Measurements from ENCODE around the gene NXPH4. TPM values are rescaled to one million over a fixed set of nuclear protein-coding genes. Genes with fewer than 3 reads are reported as not detected.

The NXPH4 gene
- total RNA-seq, 1 donor from 2014 or later = not detected

DNA sequence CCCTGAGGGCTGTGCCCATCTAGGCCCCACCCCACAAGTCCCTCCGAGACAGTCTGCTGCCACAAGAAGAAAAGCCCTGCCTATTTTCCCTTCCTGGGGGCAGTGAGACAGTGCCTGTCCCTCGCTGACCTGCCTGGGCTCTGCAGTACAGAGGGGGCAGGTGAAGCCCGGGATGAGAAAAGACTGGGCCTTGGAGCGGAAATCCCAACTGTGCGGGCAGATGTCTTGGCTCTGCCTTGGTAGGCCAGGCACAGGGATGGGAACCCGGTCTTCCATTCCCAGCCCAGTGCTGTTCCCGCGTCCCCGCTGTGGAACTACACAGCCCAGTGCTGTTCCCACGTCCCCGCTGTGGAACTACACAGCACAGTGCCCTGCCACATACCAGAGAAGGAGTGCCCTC is 12.8 kb upstream of the NXPH4 start:
- Histone ChIP-seq H3K4me1 (no peaks in the 10 kb centered on the region), H3K36me3 (peaks cover 98% of the 10 kb centered on the region), H3K4me3 (no peak overlapping the region), H3K27me3 (ENCODE audit: low read depth) (no peaks in the 10 kb centered on the region), H3K27ac (no peak overlapping the region), H3K9me3 (no peaks in the 10 kb centered on the region)
- intact Hi-C loops (cut with DNase I) = no loop called here
- DNase-seq = no peak
- ATAC-seq = no peak
- TF ChIP-seq, protein P1, sequence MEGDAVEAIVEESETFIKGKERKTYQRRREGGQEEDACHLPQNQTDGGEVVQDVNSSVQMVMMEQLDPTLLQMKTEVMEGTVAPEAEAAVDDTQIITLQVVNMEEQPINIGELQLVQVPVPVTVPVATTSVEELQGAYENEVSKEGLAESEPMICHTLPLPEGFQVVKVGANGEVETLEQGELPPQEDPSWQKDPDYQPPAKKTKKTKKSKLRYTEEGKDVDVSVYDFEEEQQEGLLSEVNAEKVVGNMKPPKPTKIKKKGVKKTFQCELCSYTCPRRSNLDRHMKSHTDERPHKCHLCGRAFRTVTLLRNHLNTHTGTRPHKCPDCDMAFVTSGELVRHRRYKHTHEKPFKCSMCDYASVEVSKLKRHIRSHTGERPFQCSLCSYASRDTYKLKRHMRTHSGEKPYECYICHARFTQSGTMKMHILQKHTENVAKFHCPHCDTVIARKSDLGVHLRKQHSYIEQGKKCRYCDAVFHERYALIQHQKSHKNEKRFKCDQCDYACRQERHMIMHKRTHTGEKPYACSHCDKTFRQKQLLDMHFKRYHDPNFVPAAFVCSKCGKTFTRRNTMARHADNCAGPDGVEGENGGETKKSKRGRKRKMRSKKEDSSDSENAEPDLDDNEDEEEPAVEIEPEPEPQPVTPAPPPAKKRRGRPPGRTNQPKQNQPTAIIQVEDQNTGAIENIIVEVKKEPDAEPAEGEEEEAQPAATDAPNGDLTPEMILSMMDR (IDR thresholded peaks at IDR 0.05) = no peak

DNA sequence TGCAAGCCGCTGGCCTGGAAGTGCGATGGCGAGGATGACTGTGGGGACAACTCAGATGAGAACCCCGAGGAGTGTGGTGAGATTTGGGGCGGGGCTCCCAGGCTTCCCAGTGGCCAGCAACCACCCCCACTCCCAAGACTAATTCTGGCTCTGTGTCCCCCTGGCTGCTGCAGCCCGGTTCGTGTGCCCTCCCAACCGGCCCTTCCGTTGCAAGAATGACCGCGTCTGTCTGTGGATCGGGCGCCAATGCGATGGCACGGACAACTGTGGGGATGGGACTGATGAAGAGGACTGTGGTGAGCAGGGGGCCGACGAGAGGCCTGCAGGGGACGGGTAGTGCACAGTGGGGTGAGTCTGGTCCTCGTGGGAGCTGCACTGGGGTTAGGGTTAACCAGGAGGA is 12.1 kb upstream of the NXPH4 start:
- intact Hi-C loops (cut with DNase I) = no loop called here
- Histone ChIP-seq H3K4me3 (no peak overlapping the region), H3K9me3 (no peaks in the 10 kb centered on the region), H3K36me3 (peaks cover 98% of the 10 kb centered on the region), H3K27me3 (ENCODE audit: low read depth) (no peaks in the 10 kb centered on the region), H3K27ac (no peak overlapping the region), H3K4me1 (no peaks in the 10 kb centered on the region)
- DNase-seq (no peak), ATAC-seq (no peak)
- TF ChIP-seq, protein P1 (IDR thresholded peaks at IDR 0.05) = no peak

DNA sequence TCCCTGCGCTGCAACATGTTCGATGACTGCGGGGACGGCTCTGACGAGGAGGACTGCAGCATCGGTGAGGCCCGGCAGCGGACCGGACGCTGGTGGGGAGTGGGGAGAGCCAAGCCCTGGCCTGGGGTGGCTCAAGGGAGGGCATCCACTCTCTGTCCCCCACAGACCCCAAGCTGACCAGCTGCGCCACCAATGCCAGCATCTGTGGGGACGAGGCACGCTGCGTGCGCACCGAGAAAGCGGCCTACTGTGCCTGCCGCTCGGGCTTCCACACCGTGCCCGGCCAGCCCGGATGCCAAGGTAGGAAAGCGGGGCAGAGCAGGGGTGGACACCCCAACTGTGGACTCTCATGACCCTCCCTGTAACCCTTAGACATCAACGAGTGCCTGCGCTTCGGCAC is 11.4 kb upstream of the NXPH4 start:
- no peaks in the 10 kb centered on the region for H3K9me3 ChIP-seq
- H3K4me3 ChIP-seq = no peak overlapping the region
- no peaks in the 10 kb centered on the region for H3K27me3 ChIP-seq (ENCODE audit: low read depth)
- H3K4me1 ChIP-seq = no peaks in the 10 kb centered on the region
- ATAC-seq = no peak
- no peak for DNase-seq
- peaks cover 100% of the 10 kb centered on the region for H3K36me3 ChIP-seq
- TF ChIP-seq, protein P1 (IDR thresholded peaks at IDR 0.05) = no peak
- H3K27ac ChIP-seq = no peak overlapping the region
- intact Hi-C loops (cut with DNase I) = no loop called here

DNA sequence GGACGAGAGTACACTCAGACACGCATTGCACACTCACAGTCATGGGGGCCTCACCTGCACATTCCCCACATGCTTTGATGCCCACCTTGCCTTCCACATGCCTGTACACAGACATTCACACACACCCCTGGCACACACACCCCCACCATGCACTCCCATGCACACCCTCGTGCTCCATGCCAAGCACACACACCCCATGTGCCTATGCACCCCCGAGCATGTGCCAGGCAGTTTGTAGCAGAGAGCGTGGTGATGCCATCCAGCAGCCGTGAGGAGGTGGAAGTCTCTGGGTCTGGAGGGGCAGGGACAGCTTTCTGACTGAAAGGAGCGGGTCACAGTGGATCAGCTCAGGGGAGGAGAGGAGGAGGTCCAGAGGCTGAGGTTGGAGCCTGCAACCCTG is 10.7 kb upstream of the NXPH4 start:
- H3K27me3 ChIP-seq (ENCODE audit: low read depth) = no peaks in the 10 kb centered on the region
- DNase-seq = no peak
- H3K27ac ChIP-seq = no peak overlapping the region
- H3K9me3 ChIP-seq = no peaks in the 10 kb centered on the region
- intact Hi-C loops (cut with DNase I) = no loop called here
- no peak overlapping the region for H3K4me3 ChIP-seq
- peaks cover 100% of the 10 kb centered on the region for H3K36me3 ChIP-seq
- TF ChIP-seq, protein P1 (IDR thresholded peaks at IDR 0.05) = no peak
- H3K4me1 ChIP-seq = no peaks in the 10 kb centered on the region
- ATAC-seq = no peak

DNA sequence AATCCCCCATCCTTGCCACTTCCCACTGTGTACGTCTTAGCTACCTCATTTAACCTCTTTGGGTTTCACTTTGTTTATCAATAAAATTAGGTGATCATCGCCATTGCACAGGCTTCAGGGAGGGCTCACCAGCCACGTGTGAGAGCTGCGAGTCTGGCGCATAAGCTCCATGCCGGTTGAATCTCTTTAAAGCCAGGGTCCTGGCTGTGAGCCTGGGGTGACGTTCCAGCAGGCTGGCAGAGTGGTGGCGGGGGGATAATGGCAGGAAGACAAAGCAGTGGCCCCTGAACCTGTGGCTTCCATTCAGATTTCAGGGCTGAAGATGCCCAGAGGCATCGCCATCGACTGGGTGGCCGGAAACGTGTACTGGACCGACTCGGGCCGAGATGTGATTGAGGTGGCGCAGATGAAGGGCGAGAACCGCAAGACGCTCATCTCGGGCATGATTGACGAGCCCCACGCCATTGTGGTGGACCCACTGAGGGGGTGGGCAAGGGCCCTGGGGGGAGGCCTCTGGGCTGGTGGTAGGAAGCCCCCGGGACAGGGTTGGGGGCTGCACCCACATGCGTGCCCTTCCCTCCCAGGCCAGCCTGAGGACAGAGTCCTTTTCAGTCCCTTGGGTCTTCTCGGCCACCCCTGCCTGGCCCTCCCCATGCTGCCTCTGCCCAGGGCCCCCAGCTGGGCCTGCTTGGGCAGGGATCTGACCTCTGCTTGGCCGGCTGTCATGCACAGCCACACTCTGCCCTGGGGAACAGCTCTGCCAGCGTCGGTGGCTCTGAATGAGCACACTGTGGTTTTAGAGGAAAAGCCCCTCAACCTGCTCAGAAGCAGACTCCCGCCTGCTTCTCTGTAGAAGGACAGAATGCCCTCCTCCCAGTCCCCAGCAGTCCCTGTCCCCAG is 8.6 kb upstream of the NXPH4 start:
- TF ChIP-seq, protein P1 (IDR thresholded peaks at IDR 0.05) = no peak
- no peak overlapping the region for H3K27ac ChIP-seq
- ATAC-seq (no peak), DNase-seq (no peak)
- no peaks in the 10 kb centered on the region for H3K27me3 ChIP-seq (ENCODE audit: low read depth)
- H3K4me1 ChIP-seq = peaks cover 3% of the 10 kb centered on the region
- intact Hi-C loops (cut with DNase I) = no loop called here
- no peak overlapping the region for H3K4me3 ChIP-seq
- H3K9me3 ChIP-seq = no peaks in the 10 kb centered on the region
- peaks cover 98% of the 10 kb centered on the region for H3K36me3 ChIP-seq
